ENCODE measurements around the gene MLLT11. TPM values are rescaled to one million over a fixed set of nuclear protein-coding genes. Genes with fewer than 3 reads are reported as not detected.
A peak's percentile ranks its signal among the peaks of the same experiment; 100 is the strongest.

The MLLT11 gene
- total and polyA plus RNA-seq, 2 of the 4 experiments (the other 2 are of a cell fraction), result 3.6 to 17.5 TPM

- TF ChIP-seq NFE2L2 (IDR thresholded peaks at IDR 0.05; ENCODE audit: low read depth, low read length) (no peak), RFX5 (IDR thresholded peaks at IDR 0.05; ENCODE audit: low read depth, low read length) (no peak), POLR2A (IDR thresholded peaks at IDR 0.05; ENCODE audit: low read depth, low read length) (0 out of 2 replicates have a peak, but pooled peaks have one; percentile 8), MAZ (IDR thresholded peaks at IDR 0.05; ENCODE audit: borderline replicate concordance, low read depth, low read length) (peak; percentile 3; the same call in 1 of the 2 replicates)
- peak within 1 kb of the TSS; percentile 28; the same call in 1 of the 3 replicates for H2BK15ac ChIP-seq (ENCODE audit: low read depth, low read length)
- peaks cover 6 to 44% of the 10 kb centered on the region in 2 experiments; a peak in 3 of 4 replicates for H3K79me1 ChIP-seq (ENCODE audit: low read depth in 1 of 2, low read length in 2 of 2)
- dilution Hi-C loops (cut with HindIII; ENCODE audit: low sequenced_read_pairs, unreplicated experiment) (no loop called here), intact Hi-C loops (cut with micrococcal nuclease) (no loop called here), in situ Hi-C loops (cut with MboI; ENCODE audit: low sequenced_read_pairs) (no loop called here)
- 0% methylated on average over 8 of the region's 29 CpGs; no CpG with 5 or more reads in 1 of the 2 experiments for WGBS, 2 experiments (ENCODE audit: extremely low coverage in 2 of 2, insufficient read length in 1 of 2)
- peak within 1 kb of the TSS; percentile 62 for H2BK5ac ChIP-seq (ENCODE audit: low read depth, low read length, poor library complexity, severe bottlenecking)
- H3K9me3 ChIP-seq (ENCODE audit: control insufficient read depth, insufficient read depth, low read length), result no peaks in the 10 kb centered on the region
- peak within 1 kb of the TSS; percentile 44 for H3K18ac ChIP-seq (ENCODE audit: low read depth, low read length)
- peak within 1 kb of the TSS; percentile 78 for H3K9ac ChIP-seq (ENCODE audit: low read depth, low read length)
- peak within 1 kb of the TSS; percentile 84 for H3K56ac ChIP-seq (ENCODE audit: extremely low read depth, insufficient read depth, low read length)
- H2AK9ac ChIP-seq (replicated peaks; ENCODE audit: low read depth, low read length, poor library complexity), result peak within 1 kb of the TSS; percentile 96
- DNase-seq (peak; percentile 60), ATAC-seq (ENCODE audit: low read depth) (peak; percentile 82)
- peak within 1 kb of the TSS; percentile 95 for H2AFZ ChIP-seq (replicated peaks; ENCODE audit: low read length, poor library complexity)
- H4K8ac ChIP-seq (ENCODE audit: low read depth in 2 of 2, low read length in 2 of 2), result peak within 1 kb of the TSS; percentile 96 to 99
- ChIA-PET POLR2A (ENCODE audit: unreplicated experiment) (interaction anchor here (1.0 kb wide), 1 partner anchor 41 kb away, joined by 4 read pairs; the partner anchor contains the start of gene MINDY1), CTCF (interaction anchor here (0.6 to 1.4 kb wide), 3 partner anchors 52 to 270 kb away, joined by 3 read pairs; no protein-coding TSS in a partner anchor)
- BruUV-seq (replicated peaks), result no TSS peak
- H2AK5ac ChIP-seq (ENCODE audit: low read depth, low read length), result peak within 1 kb of the TSS; percentile 87
- H3K36me3 ChIP-seq (ENCODE audit: control insufficient read depth, insufficient read depth, low read length), result peaks cover 11% of the 10 kb centered on the region
- peak within 1 kb of the TSS; percentile 80 for H4K91ac ChIP-seq (ENCODE audit: insufficient read depth, low read depth, low read length)
- peak within 1 kb of the TSS; percentile 47; the same call in 1 of the 2 replicates for H2BK20ac ChIP-seq (ENCODE audit: low read depth, low read length)
- H3K4me2 ChIP-seq (ENCODE audit: low read depth, low read length), result peak within 1 kb of the TSS; percentile 86
- 0 out of 2 replicates have a peak, but pooled peaks cover 8% of the 10 kb centered on the region for H4K20me1 ChIP-seq (ENCODE audit: insufficient read depth, low read length)
- peak within 1 kb of the TSS; percentile 81 for H3K14ac ChIP-seq (replicated peaks; ENCODE audit: low read depth, low read length)
- peak within 1 kb of the TSS; percentile 93 for H3K23ac ChIP-seq (ENCODE audit: low read depth, low read length)
- H3K4ac ChIP-seq (ENCODE audit: low read depth, low read length), result peak within 1 kb of the TSS; percentile 82
- peak within 1 kb of the TSS; percentile 69; the same call in 1 of the 2 replicates for H2BK120ac ChIP-seq (ENCODE audit: low read depth, low read length)
- H3K27ac ChIP-seq (ENCODE audit: insufficient read depth, low read length), result peak within 1 kb of the TSS; percentile 88
- no peaks in the 10 kb centered on the region for H3K27me3 ChIP-seq (ENCODE audit: control insufficient read depth, insufficient read depth, low read length)
- peak within 1 kb of the TSS; percentile 91 for H4K5ac ChIP-seq (ENCODE audit: low read depth, low read length)
- peaks cover 7% of the 10 kb centered on the region; the same call in 1 of the 2 replicates for H3K9me1 ChIP-seq (ENCODE audit: insufficient read depth, low read length)
- H3K4me3 ChIP-seq (ENCODE audit: insufficient read depth, low read depth, low read length), result peak within 1 kb of the TSS; percentile 65
- peaks cover 8% of the 10 kb centered on the region for H3K4me1 ChIP-seq (ENCODE audit: control insufficient read depth, insufficient read depth, low read length)
Observed at GRCh38 chr1:151047591-151047924, 12.6 kb upstream of the MLLT11 start, which contains the start of gene C1orf56. C1orf56 (plus strand) TSS chr1:151047751; CDS start chr1:151047848, 97 bp downstream.

All from IMR-90 (cell line).